Stimulated activated naive B cell treated with anti-CD40 and anti-IgM and Interleukin-4, amounts not matched to agents 10 μg/mL and 1 μg/mL and 100 μg/mL, for 72 hours (primary cell): Measurements from ENCODE around the gene SUPT7L.
A peak's percentile ranks its signal among the peaks of the same experiment; 100 is the strongest.

ENCODE experiments used
- ATAC-seq, 2 donors: fragments of 150-1000 bp; cut with Tn5 transposase; replicated peaks; 2 replicates each; pipeline ENCODE4 v1.10.0; 2021; ENCODE audit warnings: moderate library complexity in 1 of 2
- DNase-seq: peaks from one replicate; pipeline ENCODE4 v3.0.0; 2021
- H3K27ac Mint-ChIP-seq: one replicate; pipeline ENCODE4 v1.8.0; 2022; ENCODE audit warnings: mild to moderate bottlenecking, mixed read lengths
- H3K27me3 Mint-ChIP-seq, 2 donors: one replicate each; pipeline ENCODE4 v1.8.0; 2022; ENCODE audit warnings: mixed read lengths in 2 of 2
- H3K36me3 Mint-ChIP-seq, 2 donors: one replicate each; pipeline ENCODE4 v1.8.0; 2022; ENCODE audit warnings: mixed read lengths in 2 of 2, mild to moderate bottlenecking in 1 of 2
- H3K4me1 Mint-ChIP-seq, 2 donors: one replicate each; pipeline ENCODE4 v1.8.0; 2022; ENCODE audit warnings: mixed read lengths in 2 of 2, mild to moderate bottlenecking in 1 of 2
- H3K4me3 Mint-ChIP-seq, 2 donors: one replicate each; pipeline ENCODE4 v1.8.0; 2022; ENCODE audit warnings: mild to moderate bottlenecking in 2 of 2, mixed read lengths in 2 of 2, moderate library complexity in 1 of 2
- H3K9me3 Mint-ChIP-seq, 2 donors: one replicate each; pipeline ENCODE4 v1.8.0; 2022; ENCODE audit warnings: mixed read lengths in 2 of 2, mild to moderate bottlenecking in 1 of 2

Gene SUPT7L

GRCh38 chr2:27671235-27671634, 7.8 kb upstream of the SUPT7L start:
- peaks cover 39 to 45% of the 10 kb centered on the region in 2 donors for H3K36me3 Mint-ChIP-seq
- ATAC-seq: no peak

GRCh38 chr2:27667446-27667845, 4.0 kb upstream of the SUPT7L start:
- Mint-ChIP-seq H3K36me3 (peaks cover 25 to 27% of the 10 kb centered on the region in 2 donors), H3K27ac (no peak overlapping the region), H3K9me3 (no peaks in the 10 kb centered on the region), H3K4me3 (no peak overlapping the region), H3K27me3 (no peaks in the 10 kb centered on the region), H3K4me1 (peaks cover 8 to 34% of the 10 kb centered on the region in 2 donors)
- DNase-seq: no peak
- ATAC-seq: no peak

More at GRCh38 chr2:27671235-27671634, 7.8 kb upstream of the SUPT7L start:
- no peak overlapping the region for H3K27ac Mint-ChIP-seq
- no peak overlapping the region for H3K4me3 Mint-ChIP-seq
- H3K9me3 Mint-ChIP-seq: no peaks in the 10 kb centered on the region
- peaks cover 3 to 11% of the 10 kb centered on the region in 2 donors for H3K4me1 Mint-ChIP-seq
- no peak for DNase-seq
- no peaks in the 10 kb centered on the region for H3K27me3 Mint-ChIP-seq

- no peak for DNase-seq
- peaks cover 28% of the 10 kb centered on the region in 2 donors for H3K36me3 Mint-ChIP-seq
- no peaks in the 10 kb centered on the region for H3K27me3 Mint-ChIP-seq
- H3K27ac Mint-ChIP-seq: peak overlapping the region; percentile 47
- H3K4me3 Mint-ChIP-seq: peak overlapping the region; percentile 99 to 100
- H3K4me1 Mint-ChIP-seq: peaks cover 16 to 44% of the 10 kb centered on the region in 2 donors
- H3K9me3 Mint-ChIP-seq: no peaks in the 10 kb centered on the region
- no peak for ATAC-seq
These were observed 1.4 kb upstream of the SUPT7L start for GRCh38 chr2:27664622-27665363.

GRCh38 chr2:27664154-27664574, 750 bp upstream of the SUPT7L start:
- H3K4me1 Mint-ChIP-seq: peaks cover 19 to 44% of the 10 kb centered on the region in 2 donors
- peak overlapping the region; percentile 99 to 100 for H3K4me3 Mint-ChIP-seq
- ATAC-seq (peak; percentile 28 to 30), DNase-seq (no peak)
- no peaks in the 10 kb centered on the region for H3K27me3 Mint-ChIP-seq
- peaks cover 31 to 33% of the 10 kb centered on the region in 2 donors for H3K36me3 Mint-ChIP-seq
- peak overlapping the region; percentile 99 for H3K27ac Mint-ChIP-seq
- no peaks in the 10 kb centered on the region for H3K9me3 Mint-ChIP-seq

- Mint-ChIP-seq H3K27ac (no peak overlapping the region), H3K36me3 (peaks cover 27 to 30% of the 10 kb centered on the region in 2 donors), H3K9me3 (no peaks in the 10 kb centered on the region), H3K4me1 (peaks cover 16 to 38% of the 10 kb centered on the region in 2 donors), H3K4me3 (peak overlapping the region in 1 of 2 donors; percentile 32), H3K27me3 (no peaks in the 10 kb centered on the region)
- DNase-seq (no peak), ATAC-seq (no peak)
These were observed 2.0 kb downstream of the SUPT7L start for GRCh38 chr2:27661371-27661770.

- ATAC-seq: no peak
These were observed 8.1 kb downstream of the SUPT7L start for GRCh38 chr2:27655155-27655951.

GRCh38 chr2:27653397-27653796, 10.0 kb downstream of the SUPT7L start:
- Mint-ChIP-seq H3K36me3 (peaks cover 38 to 50% of the 10 kb centered on the region in 2 donors), H3K27me3 (no peaks in the 10 kb centered on the region), H3K27ac (peak overlapping the region; percentile 77), H3K9me3 (no peaks in the 10 kb centered on the region), H3K4me1 (peaks cover 6 to 12% of the 10 kb centered on the region in 2 donors), H3K4me3 (no peak overlapping the region)
- no peak for ATAC-seq
- no peak for DNase-seq

More at GRCh38 chr2:27655155-27655951, 8.1 kb downstream of the SUPT7L start:
- Mint-ChIP-seq H3K36me3 (peaks cover 42 to 47% of the 10 kb centered on the region in 2 donors), H3K27ac (no peak overlapping the region), H3K27me3 (no peaks in the 10 kb centered on the region), H3K4me1 (peaks cover 9 to 12% of the 10 kb centered on the region in 2 donors), H3K9me3 (no peaks in the 10 kb centered on the region), H3K4me3 (no peak overlapping the region)
- no peak for DNase-seq

- DNase-seq (no peak), ATAC-seq (no peak)
- no peaks in the 10 kb centered on the region for H3K9me3 Mint-ChIP-seq
- peaks cover 44 to 55% of the 10 kb centered on the region in 2 donors for H3K36me3 Mint-ChIP-seq
- peaks cover 6 to 12% of the 10 kb centered on the region in 2 donors for H3K4me1 Mint-ChIP-seq
- no peak overlapping the region for H3K27ac Mint-ChIP-seq
- H3K27me3 Mint-ChIP-seq: no peaks in the 10 kb centered on the region
- no peak overlapping the region for H3K4me3 Mint-ChIP-seq
These were observed 10.6 kb downstream of the SUPT7L start for GRCh38 chr2:27652790-27653189.

- ATAC-seq (no peak), DNase-seq (no peak)
- H3K9me3 Mint-ChIP-seq: no peaks in the 10 kb centered on the region
- peaks cover 48 to 58% of the 10 kb centered on the region in 2 donors for H3K36me3 Mint-ChIP-seq
- no peak overlapping the region for H3K27ac Mint-ChIP-seq
- peaks cover 6 to 12% of the 10 kb centered on the region in 2 donors for H3K4me1 Mint-ChIP-seq
- H3K4me3 Mint-ChIP-seq: no peak overlapping the region
- H3K27me3 Mint-ChIP-seq: no peaks in the 10 kb centered on the region
These were observed 11.1 kb downstream of the SUPT7L start for GRCh38 chr2:27652341-27652740.

GRCh38 chr2:27651056-27651455, 12.4 kb downstream of the SUPT7L start:
- Mint-ChIP-seq H3K36me3 (peaks cover 43 to 51% of the 10 kb centered on the region in 2 donors), H3K27me3 (no peaks in the 10 kb centered on the region), H3K27ac (no peak overlapping the region), H3K9me3 (no peaks in the 10 kb centered on the region), H3K4me3 (no peak overlapping the region), H3K4me1 (peaks cover 6 to 12% of the 10 kb centered on the region in 2 donors)
- ATAC-seq (no peak), DNase-seq (no peak)

- Mint-ChIP-seq H3K4me1 (no peaks in the 10 kb centered on the region), H3K36me3 (peaks cover 20 to 32% of the 10 kb centered on the region in 2 donors), H3K27ac (no peak overlapping the region), H3K4me3 (no peak overlapping the region), H3K9me3 (no peaks in the 10 kb centered on the region), H3K27me3 (no peaks in the 10 kb centered on the region)
- no peak for ATAC-seq
- no peak for DNase-seq
These were observed 15.7 kb downstream of the SUPT7L start for GRCh38 chr2:27647737-27648136.

- Mint-ChIP-seq H3K27ac (no peak overlapping the region), H3K4me1 (no peaks in the 10 kb centered on the region), H3K4me3 (no peak overlapping the region), H3K9me3 (no peaks in the 10 kb centered on the region), H3K36me3 (peaks cover 20 to 31% of the 10 kb centered on the region in 2 donors), H3K27me3 (no peaks in the 10 kb centered on the region)
- DNase-seq (no peak), ATAC-seq (no peak)
These were observed 16.1 kb downstream of the SUPT7L start for GRCh38 chr2:27647289-27647688.

- Mint-ChIP-seq H3K27me3 (no peaks in the 10 kb centered on the region), H3K36me3 (peaks cover 24 to 31% of the 10 kb centered on the region in 2 donors)
- ATAC-seq: no peak
These were observed 18.2 kb downstream of the SUPT7L start for GRCh38 chr2:27645197-27645596.

GRCh38 chr2:27640722-27641245, 22.6 kb downstream of the SUPT7L start:
- ATAC-seq (no peak), DNase-seq (no peak)
- H3K27ac Mint-ChIP-seq: no peak overlapping the region
- no peaks in the 10 kb centered on the region for H3K9me3 Mint-ChIP-seq
- H3K4me1 Mint-ChIP-seq: peaks cover 3 to 5% of the 10 kb centered on the region in 2 donors
- peaks cover 29 to 33% of the 10 kb centered on the region in 2 donors for H3K36me3 Mint-ChIP-seq
- no peaks in the 10 kb centered on the region for H3K27me3 Mint-ChIP-seq
- no peak overlapping the region for H3K4me3 Mint-ChIP-seq

More at GRCh38 chr2:27645197-27645596, 18.2 kb downstream of the SUPT7L start:
- Mint-ChIP-seq H3K9me3 (no peaks in the 10 kb centered on the region), H3K4me3 (no peak overlapping the region), H3K27ac (no peak overlapping the region), H3K4me1 (no peaks in the 10 kb centered on the region)
- no peak for DNase-seq
